Stimulated activated CD8-positive, alpha-beta memory T cell treated with anti-CD3 and anti-CD28 coated beads, Interleukin-15, amount 100 ng/mL, for 48 hours (primary cell): ENCODE measurements around the gene MOBP.
"Not testable (repeated sequence)": the region's sequence is repeated elsewhere in the genome, so short reads cannot be mapped to it uniquely, and the experiment has no call there.

Experiments
- DNase-seq, 2 donors: peaks; one replicate each; pipeline ENCODE4 v3.0.0-alpha.2; 2020; ENCODE audit warnings: low read depth in 2 of 2

The MOBP gene

GRCh38 chr3:39467394-39468107 lies at the start of gene MOBP:
Gene MOBP (plus strand): TSS chr3:39467680. CDS start chr3:39502070, 34,390 bp downstream.
- no peak for DNase-seq

GRCh38 chr3:39418556-39419225 lies 48.8 kb upstream of the MOBP start:
- not testable (repeated sequence) for DNase-seq

DNA sequence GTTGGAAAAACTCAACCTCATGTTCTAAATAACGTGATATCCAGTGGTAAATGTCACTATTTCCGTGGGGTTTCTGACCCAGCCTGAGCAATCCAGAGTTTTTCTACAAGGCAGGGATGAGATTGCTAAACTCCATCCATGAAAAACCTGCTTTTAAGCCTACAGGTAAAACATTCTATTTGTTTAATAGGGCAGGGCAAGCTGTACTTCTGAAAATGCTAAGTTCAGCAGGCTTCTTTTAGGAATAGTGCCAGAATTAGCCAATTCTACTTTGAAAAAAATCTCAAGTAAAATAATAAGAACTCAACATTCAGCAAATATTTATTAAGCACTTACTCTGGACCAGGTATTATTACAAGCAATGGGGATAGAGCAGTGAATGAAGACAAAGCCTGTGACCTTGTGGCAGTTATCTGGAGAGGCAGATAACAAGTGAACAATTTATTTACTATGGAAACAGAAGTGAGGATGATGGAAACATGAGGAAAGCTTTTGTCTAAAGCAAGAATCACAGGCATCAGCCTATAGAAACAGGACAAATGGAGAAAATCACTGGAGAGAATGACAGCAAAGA lies 47.7 kb upstream of the MOBP start:
- DNase-seq: no peak

- no peak for DNase-seq
These were observed 46.9 kb upstream of the MOBP start for GRCh38 chr3:39420543-39420942.

- no peak for DNase-seq
These were observed 44.0 kb upstream of the MOBP start for GRCh38 chr3:39423436-39423970.

DNA sequence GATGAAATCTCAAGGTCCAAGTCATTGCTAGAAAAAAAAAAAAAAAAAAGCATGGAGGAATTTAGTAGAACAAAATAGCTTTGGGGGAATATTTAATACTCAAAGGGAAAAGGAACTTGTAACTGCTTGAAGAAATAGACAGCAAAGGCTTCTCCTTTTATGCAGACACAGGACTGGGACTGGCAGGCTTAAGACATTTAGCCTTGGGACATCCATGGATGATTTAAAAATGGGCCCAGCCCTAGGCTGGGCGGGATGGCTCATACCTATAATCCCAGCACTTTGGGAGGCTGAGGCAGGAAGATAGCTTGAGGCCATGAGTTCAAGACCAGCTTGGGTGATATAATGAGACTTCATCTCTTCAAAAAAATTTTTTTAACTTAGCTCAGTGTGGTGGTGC lies 41.2 kb upstream of the MOBP start:
- DNase-seq: no peak

- no peak for DNase-seq
These were observed 40.0 kb upstream of the MOBP start for GRCh38 chr3:39427506-39427905.

DNA sequence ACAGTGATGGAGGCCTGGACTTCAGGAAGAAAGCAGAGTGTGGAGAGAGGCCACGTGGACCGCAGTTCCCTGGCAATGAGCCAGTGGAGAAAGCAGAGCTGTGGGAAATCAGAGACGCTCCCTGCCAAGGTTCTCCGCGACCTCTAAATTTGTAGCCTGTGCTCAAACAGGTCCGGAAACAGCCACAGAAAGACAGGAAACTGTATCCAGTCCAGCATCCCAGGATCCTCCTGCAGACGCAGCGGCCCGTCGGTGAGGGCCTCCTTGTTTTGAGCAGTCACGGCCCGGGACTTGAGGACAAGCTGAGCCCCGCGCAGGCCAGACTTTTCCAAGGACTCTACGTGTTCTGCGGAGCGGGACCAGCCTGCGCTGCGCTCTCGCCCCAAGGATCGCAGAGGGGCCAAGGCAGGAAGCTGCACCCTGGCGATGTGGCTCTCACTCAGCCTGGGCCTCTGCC lies 38.7 kb upstream of the MOBP start:
- DNase-seq: no peak

- DNase-seq: no peak
These were observed 38.0 kb upstream of the MOBP start for GRCh38 chr3:39429466-39429865.

- no peak for DNase-seq
These were observed 35.1 kb upstream of the MOBP start for GRCh38 chr3:39432342-39432741.

DNA sequence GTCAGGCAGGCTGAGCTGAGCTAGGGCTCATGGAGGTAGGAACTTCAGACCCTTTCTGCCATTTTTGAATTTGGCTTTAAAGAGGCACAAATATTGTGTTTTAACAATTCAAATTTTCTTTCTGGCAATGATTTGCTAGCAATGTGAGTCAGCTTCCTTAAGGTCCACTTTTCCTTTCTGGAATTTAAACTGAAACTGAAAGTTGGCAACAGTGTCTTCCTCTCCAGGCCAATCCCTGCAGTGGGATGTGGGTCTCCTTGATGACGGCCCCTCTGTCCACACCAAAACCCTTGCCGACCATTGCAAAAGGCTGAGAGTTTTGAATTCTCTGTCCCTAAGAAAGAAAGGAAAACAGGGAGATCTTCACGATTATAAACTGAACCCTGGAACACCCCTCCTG lies 33.8 kb upstream of the MOBP start:
- DNase-seq: no peak

DNA sequence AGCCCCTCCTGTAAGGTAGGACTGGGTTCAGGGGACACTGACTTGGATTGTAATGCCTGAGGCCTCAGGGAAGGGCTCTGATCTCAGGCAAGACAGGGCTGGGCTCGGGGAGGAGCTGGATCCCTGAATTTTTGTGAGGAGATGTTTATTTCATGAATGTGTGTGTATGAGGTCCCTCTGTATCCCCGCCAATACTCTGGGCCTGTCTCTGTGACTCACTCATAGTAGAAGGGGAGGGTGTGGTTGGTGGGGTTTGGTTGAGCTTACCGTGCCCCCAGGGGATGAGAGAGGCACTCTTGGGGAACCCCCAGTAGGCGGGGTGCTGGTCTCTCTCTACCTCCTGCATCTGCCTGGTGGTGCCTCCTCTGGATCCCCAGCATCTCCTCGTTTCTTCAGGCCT lies 32.9 kb upstream of the MOBP start:
- no peak for DNase-seq

GRCh38 chr3:39435006-39435748 lies 32.3 kb upstream of the MOBP start:
- DNase-seq: no peak

- no peak for DNase-seq
These were observed 28.6 kb upstream of the MOBP start for GRCh38 chr3:39438880-39439279.

DNA sequence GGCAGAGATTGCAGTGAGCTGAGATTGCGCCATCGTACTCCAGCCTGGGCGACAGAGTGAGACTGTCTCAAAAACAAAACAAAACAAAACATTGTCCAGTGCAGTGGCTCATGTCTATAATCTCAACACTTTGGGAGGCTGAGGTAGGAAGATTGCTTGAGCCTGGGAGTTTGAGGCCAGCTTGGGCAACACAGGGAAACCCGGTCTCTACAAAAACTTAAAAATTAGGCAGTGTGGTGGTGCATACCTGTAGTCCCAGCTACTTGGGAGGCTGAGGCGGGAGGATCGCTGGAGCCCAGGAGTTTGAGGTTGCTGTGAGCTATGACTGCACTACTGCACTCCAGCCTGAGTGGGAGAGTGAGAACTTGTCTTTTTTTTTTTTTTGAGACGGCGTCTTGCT lies 27.2 kb upstream of the MOBP start:
- DNase-seq: no peak

DNA sequence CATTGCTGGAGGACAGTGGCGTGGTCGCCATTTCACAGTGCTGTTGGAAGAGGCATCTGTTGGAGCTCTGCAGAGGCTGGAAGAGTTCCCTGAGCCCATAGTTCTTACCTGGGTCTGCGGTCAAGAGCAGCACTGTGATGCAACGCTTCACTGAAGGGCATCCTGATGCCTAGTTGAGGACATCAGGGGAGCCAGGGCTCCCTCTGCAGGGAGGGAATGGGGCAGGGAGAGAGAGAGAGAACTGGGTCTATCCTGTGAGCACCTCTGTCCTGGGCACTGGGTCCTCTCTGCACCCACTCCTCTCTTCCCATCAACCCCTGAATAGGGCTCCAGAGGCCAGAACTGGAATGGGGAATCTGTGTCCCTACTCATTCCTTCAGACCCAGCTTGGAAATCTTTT lies 23.9 kb upstream of the MOBP start:
- DNase-seq: no peak

DNA sequence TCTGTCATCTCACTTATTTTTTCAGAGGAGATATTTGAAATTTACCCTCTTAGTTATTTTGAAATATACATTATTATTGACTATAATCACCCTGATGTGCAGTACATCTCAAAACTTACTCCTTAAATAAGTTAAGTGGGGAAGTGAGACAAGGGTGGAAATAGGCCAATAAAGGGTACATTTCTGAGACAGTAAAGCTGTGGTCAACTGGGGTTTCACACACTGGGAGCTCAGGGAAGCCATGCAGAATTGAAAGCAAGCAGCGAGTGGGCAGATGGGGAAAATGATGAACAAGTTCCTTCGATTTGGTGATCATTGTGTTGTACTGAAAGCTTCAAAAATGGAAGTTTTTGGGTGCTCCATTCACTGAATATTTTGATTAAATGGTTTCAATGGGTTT lies 21.6 kb upstream of the MOBP start:
- no peak for DNase-seq

- DNase-seq: no peak
These were observed 21.0 kb upstream of the MOBP start for GRCh38 chr3:39446444-39446843.

DNA sequence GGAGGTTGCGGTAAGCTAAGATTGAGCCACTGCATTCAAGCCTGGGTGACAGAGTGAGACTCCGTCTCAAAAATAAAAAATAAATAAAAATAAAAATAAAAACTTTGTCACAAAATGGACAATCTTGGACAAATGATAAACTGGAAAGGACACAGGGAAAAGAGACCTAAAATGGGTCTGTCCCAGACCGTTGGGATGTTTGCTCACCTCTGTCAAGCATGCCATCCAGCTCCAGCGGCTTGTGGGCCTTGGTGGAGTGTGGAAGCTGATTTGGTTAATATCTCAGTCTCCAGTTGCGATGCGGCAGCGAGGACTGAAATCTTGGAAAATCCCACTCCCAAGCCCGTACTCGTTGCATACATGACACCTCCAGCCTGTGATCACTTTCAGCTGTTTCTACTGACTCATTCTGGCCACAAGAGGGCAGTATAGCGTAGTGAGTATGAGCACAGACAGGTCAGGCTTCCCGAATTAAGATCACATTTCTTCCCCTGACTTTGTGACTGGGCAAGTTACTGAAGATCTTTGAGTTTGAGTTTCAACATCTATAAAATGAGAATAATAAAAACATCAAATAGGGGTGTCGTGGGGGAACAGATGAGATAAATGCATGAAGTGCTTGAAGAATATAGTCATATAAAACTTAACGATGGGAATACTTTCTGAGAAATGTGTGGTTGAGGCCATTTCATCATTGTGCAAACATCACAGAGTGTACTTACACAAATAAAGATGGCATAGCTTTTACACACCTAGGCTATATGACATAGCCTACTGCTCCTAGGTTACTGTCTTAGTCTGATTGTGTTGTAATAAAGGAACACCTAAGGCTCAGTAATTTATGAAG lies 19.6 kb upstream of the MOBP start:
- DNase-seq: peak; percentile 24 to 28

- no peak for DNase-seq
These were observed 18.8 kb upstream of the MOBP start for GRCh38 chr3:39448506-39449233.

DNA sequence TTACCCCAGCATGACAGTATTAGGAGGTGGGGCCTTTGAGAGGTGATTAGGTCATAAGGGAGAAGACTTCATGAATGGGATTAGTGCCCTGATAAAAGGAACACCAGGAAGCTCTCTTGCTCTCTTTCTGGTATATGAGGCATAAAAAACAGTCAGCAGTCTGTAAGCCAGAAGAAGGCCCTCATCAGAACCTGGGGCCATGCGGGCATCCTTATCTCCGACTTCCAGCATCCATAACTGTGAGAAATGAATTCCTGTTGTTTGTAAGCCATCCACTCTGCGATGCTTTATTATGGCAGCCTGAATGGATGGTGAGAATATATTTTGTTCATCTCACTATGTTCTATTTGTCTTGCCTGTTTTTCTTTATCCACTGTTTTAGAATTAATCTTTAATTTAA lies 17.7 kb upstream of the MOBP start:
- DNase-seq: no peak
